ENCODE results near the gene MYO15A. TPM values are rescaled to one million over a fixed set of nuclear protein-coding genes. Genes with fewer than 3 reads are reported as not detected.

MYO15A gene
- total RNA-seq, 1 donor from 2014 or later = 0.70 TPM

DNA sequence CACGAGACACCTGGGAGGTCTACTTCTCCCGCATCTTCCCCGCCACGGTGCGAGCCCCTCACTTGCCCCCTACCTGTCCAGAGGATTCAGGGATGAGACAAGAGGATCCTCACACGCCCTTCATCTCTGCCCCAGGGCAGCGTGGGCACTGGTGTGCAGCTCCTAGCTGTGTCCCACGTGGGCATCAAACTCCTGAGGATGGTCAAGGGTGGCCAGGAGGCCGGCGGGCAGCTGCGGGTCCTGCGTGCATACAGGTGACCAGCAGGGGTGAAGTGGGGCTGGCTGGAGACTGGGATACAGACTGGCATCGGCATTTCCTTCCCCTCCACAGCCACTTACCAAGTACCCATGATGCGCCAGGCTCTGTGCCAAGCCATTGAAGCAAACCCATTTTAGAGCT lies 46.6 kb downstream of the MYO15A start:
- intact Hi-C loops (cut with DNase I) = no loop called here
- DNase-seq (ENCODE audit: low spot score) = no peak

DNA sequence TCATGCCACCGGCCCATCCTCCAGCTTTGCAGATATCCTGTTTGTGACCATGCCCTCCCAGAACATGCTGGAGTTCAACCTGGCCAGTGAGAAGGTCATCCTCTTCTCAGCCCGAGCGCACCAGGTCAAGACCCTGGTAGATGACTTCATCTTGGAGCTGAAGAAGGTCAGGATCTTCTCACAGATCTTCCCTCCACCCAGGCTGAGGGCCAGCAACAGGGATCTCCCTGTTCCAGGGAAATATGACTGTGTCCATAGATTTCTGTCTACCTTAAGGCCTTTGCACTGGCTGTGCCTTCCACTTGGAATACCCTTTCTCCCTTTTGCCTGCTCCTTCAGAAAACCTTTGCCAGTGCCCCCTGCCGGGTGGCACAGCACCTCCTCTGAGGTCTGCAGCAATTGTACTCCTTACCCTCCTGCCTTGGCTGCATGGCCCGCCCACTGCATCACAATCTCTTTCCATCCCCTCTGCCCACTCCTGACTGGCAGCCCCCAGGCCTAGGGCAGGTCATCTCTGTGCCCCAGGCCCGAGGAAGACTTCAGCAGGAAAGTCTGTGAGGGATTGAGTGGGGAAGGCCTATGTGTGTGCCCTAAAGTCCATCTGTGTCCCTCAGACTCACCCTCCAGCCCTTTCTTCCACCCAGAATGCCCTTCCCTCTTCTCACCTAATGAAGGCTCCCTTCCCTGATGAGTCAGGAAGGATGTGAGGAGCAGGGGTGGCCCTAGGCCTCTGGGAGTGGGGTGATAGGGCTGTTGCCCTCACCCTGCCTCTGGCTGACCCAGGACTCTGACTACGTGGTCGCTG lies 47.8 kb downstream of the MYO15A start:
- intact Hi-C loops (cut with DNase I) = no loop called here
- DNase-seq (ENCODE audit: low spot score) = no peak

DNA sequence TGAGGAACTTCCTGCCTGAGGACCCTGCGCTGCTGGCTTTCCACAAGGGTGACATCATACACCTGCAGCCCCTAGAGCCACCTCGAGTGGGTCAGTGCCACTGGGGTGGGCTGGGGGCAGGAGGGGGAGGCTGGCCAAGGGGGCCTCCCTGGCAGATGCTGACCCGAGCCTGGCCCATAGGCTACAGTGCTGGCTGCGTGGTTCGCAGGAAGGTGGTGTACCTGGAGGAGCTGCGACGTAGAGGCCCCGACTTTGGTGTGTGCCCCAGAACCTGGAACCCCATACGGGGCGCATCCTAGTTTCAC lies 48.4 kb downstream of the MYO15A start:
- intact Hi-C loops (cut with DNase I) = no loop called here
- DNase-seq (ENCODE audit: low spot score) = no peak

DNA sequence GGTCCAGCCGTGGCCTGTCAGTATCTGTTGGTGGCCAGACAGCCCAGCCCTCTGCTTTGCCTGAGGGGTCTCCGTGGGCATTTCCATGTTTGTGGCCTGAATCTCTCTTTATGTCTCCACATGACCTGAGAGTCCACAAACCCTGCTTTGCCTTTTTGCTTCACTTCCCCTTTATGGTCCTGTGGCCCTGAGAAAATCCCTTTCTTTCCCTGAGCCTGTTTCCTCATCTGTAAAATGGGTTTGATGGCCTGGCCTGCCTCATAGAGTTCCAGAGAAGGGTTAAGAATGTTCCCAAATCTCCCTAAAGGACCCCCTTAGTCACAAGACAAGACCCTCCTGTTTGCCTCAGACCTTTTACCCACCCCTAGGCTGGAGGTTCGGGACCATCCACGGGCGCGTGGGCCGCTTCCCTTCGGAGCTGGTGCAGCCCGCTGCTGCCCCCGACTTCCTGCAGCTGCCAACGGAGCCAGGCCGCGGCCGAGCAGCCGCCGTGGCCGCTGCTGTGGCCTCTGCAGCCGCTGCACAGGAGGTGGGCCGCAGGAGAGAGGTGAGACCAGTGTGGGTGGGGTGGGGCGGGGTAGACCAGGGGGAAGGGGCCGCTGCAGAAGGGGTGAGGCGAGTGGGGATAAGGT lies 48.9 kb downstream of the MYO15A start:
- no peak for DNase-seq (ENCODE audit: low spot score)
- intact Hi-C loops (cut with DNase I) = no loop called here

DNA sequence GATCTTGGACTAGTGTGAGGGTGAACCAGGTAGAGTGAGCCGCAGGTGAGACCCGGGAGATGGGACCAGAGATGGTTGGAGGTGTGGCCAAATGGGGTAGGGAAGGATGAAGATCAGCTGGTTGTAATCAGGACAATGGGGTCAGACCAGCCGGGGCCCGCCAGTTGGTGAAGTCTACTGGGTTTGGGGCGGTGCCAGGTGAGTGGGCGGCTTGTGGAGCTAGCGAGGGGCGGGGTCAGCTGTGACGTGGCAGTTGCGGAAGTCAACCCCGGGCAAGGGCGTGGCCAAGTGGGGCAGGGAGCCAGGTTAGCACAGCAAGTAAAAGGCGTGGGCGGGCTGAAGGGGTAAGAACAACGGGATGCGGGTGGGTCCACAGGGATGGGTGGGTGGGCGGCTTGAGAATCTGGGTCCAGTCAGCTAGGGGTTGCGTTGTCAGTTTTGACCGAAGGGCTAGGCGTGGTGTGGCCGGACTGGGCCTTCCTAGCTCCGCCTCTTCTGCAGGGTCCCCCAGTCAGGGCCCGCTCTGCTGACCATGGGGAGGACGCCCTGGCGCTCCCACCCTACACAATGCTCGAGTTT lies 49.6 kb downstream of the MYO15A start:
- DNase-seq (ENCODE audit: low spot score) = peak; percentile 98
- intact Hi-C loops (cut with DNase I) = no loop called here

DNA sequence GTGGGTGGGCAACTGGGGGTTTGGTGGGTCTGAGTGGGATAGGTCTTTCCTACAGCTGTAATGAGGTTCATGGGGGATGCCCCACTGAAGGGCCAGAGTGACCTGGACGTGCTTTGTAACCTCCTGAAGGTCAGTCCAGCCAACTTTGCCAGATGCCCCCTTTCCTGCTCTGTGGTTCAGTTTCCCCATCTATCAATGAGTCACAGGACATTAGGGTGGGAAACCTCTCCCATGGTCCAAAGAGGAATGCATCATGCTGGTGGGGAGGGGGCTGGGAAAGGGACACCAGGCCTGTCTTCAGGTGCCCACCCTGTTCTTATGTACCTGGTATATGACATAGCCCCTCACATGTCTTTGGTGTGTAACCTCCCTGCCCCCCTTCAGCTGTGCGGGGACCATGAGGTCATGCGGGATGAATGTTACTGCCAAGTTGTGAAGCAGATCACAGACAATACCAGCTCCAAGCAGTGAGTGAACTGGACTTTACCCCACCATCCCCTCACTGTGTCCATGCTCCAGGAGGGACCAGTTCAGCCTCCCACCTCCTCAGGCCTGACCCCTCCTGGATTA lies 51.1 kb downstream of the MYO15A start:
- DNase-seq (ENCODE audit: low spot score) = no peak
- intact Hi-C loops (cut with DNase I) = no loop called here

DNA sequence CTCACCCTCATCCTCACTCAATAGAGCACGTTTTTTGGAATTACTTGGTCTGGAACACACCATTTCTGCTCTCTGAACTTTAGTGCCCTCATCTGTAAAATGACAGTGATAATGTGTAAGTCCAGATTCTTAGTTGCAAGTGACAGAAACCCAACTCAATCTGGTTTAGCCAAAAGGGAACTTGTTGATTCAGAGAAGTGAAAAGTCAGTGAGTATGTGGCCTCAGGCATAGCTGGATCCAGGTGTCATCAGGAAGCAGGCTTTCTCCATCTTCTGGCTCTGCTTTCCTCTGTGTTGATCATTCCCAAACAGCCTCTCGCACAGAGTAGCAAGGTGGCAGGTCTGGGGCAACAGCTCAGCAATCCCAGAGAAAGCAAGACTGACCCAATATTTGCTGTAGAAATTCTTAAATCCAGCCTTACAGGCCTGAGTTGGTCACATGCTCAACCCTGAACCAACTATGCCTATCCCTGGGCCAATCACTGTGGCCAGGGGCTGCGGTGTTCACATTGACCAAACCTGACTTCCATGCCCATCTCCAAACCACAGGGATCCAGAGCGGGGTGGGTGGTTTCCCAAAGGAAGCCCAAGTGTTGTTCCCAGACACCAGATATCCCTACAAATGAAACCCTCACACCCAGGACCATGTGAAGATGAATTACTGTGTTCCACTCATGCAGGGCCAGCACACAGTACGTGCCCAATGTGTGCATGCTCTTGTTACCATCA lies 51.7 kb downstream of the MYO15A start:
- no peak for DNase-seq (ENCODE audit: low spot score)
- intact Hi-C loops (cut with DNase I) = no loop called here

DNA sequence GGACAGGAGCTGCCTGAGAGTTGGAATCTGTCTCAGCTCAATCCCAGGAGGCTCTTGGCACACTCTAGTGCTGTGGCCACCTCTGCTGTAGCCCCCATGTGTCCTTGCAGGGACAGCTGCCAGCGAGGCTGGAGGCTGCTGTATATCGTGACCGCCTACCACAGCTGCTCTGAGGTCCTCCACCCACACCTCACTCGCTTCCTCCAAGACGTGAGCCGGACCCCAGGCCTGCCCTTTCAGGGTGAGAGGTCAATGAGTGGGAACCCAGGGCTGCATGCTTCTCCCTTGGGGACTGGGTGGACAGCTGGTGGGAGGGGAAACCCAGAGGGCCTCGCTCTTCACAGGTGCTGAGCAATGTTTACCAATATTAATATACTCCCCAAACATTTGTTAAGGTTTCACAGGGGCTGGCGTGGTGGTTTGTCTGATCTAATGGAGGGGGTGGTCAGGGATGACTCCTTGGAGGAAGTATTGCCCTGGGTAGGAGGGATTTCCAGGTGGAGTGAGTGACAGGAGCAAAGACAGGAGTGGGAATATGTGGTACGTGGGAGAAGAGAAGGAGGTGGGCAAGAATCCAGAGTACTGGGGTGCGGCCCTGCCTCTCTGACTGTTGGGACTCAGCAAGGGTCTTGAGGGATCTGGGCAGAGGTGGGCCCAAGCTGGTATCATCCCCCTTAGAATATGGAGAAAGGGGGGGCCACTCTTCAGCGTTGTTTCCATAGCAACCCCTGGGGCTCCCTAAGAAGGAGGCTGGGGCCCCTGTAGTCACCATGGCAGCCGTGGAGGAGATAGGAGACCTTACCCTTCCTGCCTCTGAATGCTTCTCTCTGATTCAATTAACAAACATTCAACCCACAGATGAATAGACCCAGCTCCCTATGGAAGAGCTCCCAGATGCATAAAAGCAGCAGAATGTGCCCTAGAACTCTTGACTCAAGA lies 52.9 kb downstream of the MYO15A start:
- intact Hi-C loops (cut with DNase I) = no loop called here
- no peak for DNase-seq (ENCODE audit: low spot score)

DNA sequence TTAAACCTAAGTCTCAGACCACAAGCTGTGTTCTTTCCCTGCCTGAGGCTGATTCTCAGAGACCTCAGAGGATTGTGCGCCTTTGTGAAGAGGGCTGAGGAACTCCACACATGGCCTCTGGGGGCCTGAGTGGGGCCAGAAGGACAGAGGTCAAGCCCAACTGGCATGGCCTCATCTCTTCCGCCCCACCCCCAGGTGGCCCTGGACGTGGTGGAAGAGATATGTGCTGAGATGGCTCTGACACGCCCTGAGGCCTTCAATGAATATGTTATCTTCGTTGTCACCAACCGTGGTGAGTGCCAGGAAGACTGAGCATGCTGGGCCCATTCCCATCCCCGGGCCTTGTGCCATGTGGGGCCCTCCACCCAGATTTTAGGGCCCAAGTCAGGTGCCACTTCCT lies 55.0 kb downstream of the MYO15A start:
- no peak for DNase-seq (ENCODE audit: low spot score)

DNA sequence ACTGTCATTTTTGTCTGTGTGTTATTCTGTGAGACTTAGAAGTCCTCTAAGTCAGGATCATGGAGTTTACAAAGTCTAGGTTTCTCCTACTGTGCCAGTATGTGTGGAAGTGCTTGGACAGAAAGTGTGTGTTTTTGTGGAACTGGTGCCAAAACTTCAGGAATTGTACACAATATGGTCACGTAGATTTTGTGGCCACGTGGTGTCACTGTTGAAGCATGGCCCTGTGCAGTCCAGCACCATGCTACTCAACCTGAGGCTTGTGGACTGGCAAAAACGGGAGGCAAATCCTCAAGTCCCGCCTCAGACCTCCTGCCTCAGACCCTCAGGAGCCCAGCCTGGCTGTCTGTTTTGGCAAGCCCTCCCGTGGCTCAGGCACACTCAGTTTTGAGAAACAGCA lies 58.3 kb downstream of the MYO15A start:
- intact Hi-C loops (cut with DNase I) = no loop called here
- no peak for DNase-seq (ENCODE audit: low spot score)

More for the DNA sequence above, 55.0 kb downstream of the MYO15A start:
- intact Hi-C loops (cut with DNase I) = no loop called here

DNA sequence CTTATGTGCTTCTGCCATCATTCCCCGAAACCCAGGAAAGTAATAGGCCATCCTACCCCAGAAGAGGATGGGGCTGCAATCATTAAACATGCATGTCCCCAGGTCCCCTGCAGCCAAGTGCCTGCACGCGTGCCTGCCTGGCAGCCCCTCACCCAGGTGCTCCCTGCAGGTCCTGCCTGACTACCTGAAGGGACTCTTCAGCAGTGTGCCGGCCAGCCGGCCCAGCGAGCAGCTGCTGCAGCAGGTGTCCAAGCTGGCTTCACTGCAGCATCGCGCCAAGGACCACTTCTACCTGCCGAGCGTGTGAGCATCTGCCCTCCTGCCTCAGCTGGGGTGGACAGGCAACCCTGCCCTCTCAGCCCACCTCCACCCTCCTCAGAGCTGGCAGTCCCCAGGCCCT lies 58.9 kb downstream of the MYO15A start:
- no peak for DNase-seq (ENCODE audit: low spot score)
- intact Hi-C loops (cut with DNase I) = no loop called here

DNA sequence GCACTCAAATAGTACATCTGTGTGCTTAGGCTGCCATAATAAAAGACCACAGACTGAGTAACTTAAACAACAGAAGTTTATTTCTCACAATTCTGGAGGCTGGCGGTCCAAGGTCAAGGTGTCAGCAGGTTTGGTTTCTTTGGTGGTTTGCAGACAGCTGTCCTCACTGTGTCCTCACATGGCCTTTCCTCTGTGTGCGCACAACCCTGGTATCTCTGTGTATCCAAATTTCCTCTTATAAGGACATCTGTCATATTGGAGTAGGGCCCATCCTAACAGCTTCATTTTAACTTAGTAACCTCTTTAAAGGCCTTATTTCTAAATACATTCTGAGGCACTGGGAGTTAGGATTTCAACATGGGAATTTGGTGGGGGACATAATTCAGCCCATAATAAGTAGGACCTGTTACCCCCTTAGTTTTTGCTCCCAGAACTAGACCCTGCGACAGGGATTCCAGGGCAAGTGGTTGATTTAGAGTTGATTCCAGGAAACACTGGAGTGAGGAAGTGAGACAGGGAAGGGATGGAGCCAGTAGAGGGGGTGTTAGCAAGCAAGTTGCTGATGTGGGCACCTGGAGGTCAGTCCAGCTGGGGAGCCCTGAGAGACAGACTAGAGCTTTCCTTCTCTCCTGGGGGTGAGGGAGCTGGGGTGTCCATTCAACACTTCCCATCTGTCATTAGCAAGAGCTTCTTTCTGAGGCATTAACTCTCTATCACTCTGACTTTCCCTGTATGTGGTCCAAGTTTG lies 64.1 kb downstream of the MYO15A start:
- no peak for DNase-seq (ENCODE audit: low spot score)
- intact Hi-C loops (cut with DNase I) = no loop called here

DNA sequence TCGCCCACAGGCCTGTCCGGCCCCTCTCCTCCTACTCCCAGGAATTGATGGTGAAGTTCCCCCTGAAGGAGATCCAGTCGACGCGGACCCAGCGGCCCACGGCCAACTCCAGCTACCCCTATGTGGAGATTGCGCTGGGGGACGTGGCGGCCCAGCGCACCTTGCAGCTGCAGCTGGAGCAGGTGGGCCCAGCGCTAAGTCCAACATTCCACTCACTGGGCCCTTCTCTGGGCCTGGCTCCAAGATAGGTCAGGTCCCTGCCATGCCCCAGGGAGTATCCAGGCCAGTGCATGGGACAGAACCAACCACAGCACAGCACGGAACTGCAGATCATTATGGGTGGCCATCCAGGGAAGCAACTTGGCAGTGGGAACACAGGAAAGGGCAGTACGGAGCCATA lies 65.2 kb downstream of the MYO15A start:
- DNase-seq (ENCODE audit: low spot score) = no peak
- intact Hi-C loops (cut with DNase I) = no loop called here

DNA sequence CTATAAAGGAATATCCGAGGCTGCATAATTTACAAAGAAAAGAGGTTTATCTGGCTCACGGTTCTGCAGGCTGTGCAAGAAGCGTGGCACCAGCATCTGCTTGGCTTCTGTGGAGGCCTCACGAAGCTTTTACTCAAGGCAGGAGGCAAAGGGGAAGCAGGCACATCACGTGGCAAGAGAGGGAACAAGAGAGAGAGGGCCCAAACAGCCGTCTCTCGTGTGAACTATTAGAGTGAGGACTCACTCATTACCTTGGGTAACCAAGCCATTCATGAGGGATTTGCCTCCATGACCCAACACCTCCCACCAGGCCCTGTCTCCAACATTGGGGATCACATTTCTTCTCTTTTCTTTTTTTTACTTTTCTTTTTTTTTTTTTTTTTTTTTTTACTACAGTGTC lies 67.6 kb downstream of the MYO15A start:
- no peak for DNase-seq (ENCODE audit: low spot score)
- intact Hi-C loops (cut with DNase I) = no loop called here

DNA sequence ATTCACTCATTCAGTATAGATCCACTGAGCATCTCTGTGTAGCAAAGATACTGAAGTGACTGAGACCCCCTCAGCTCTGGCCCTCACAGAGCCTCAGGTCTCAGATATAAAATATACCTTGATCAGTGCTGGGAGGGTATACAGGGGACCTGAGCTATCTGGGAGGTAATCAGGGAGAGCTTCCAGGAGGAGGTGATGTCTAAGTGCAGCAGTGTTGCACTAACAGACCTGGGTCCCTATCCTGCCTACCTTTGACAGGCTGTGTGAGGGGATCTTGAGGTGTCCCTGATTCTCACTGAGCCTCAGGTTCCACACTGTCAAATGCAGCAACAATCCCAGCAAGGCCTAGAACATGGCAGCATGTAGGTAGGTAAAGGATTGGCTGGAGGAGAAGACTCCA lies 68.6 kb downstream of the MYO15A start:
- no peak for DNase-seq (ENCODE audit: low spot score)
- intact Hi-C loops (cut with DNase I) = no loop called here

DNA sequence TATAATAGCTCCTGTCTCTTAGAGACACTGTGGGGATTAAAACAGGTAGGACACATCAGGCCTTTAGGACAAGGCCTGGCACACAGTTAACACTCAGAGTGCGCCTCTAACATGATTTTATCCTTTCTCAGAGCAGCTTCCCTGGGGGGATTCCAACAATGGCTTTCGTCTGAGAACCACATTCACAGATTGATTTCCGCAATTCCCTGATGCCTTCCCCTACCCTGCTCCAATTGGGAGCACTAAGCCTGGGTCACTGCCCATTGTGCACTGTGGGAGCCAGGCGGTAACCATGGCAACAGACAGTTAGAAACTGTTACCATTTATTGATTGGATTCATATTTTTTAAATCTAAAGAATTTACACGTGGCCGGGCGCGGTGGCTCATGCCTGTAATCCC lies 69.2 kb downstream of the MYO15A start:
- intact Hi-C loops (cut with DNase I) = no loop called here
- no peak for DNase-seq (ENCODE audit: low spot score)

DNA sequence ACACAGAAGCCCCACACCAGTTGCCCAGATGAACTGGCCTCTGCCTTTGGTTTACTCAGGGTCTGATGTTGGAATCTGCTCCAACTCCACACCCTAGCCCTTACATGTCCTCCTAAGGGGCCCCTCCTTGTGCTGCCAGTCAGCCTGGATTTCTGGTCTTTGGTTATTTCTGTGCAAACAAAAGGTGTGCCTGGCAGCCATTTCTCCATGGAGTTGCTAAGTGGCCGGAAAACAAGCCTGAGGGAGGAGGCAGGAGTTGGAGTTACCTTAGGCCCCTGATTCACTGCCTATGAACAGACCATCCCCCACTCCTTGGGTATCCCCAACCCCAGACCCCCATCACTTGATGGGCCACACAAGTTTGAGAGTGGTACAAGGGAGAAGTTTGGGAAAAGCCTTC lies 70.6 kb downstream of the MYO15A start:
- no peak for DNase-seq (ENCODE audit: low spot score)
- intact Hi-C loops (cut with DNase I) = no loop called here

DNA sequence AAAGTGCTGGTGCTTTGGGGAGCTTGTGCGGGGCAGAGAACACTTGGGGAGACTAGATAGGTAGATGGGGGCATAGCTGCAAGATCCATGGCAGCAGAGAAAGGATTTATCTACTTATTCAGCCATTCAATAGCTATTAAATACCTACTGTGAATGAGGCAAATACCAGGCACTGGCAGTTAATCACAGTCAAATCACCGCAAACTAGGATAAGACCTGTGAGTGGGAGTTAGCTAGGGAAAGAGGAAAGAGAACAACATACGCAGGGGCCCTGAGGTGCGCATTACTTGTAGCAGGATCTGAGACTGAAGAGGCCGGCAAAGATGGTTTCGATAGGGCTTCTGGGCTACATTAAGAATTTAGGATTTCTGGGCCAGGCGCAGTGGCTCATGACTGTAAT lies 71.2 kb downstream of the MYO15A start:
- no peak for DNase-seq (ENCODE audit: low spot score)
- intact Hi-C loops (cut with DNase I) = no loop called here

DNA sequence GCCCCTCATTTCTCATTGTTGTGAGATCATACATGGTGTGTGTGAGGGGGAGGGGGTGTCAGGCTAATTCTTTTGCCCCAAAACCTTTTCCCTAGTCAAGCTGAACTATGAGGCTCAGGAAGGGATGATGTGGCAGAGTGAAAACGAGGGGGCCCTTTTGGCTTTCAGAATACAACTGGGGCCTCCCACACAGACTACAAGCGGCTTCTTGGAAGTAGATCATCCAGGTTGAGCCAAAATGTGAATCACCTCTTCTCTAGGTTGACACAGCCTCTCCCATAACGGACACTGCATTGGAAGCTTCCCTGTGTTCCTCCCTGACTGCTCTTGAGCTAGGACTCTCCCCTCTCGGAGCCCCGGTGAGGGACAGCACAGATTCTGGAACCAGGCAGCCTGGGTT lies 72.8 kb downstream of the MYO15A start:
- DNase-seq (ENCODE audit: low spot score) = no peak
- intact Hi-C loops (cut with DNase I) = no loop called here

Measured in cardiac septum (tissue), 1 donor.